Activated gamma-delta T cell (primary cell): ENCODE measurements around the gene PROSER3.
"Not testable (repeated sequence)": the region's sequence is repeated elsewhere in the genome, so short reads cannot be mapped to it uniquely, and the experiment has no call there.

Experiments
- DNase-seq: peaks from one replicate; lab custom pipeline; 2025; lab: John Stamatoyannopoulos, UW

Gene PROSER3

GRCh38 chr19:35722897-35723296, 35.1 kb upstream of the PROSER3 start:
- DNase-seq = no peak

GRCh38 chr19:35723671-35724070, 34.3 kb upstream of the PROSER3 start:
- no peak for DNase-seq

- DNase-seq = not testable (repeated sequence)
These were observed 33.8 kb upstream of the PROSER3 start for GRCh38 chr19:35724132-35724531.

- DNase-seq = no peak
These were observed 33.4 kb upstream of the PROSER3 start for GRCh38 chr19:35724560-35724959.

GRCh38 chr19:35725216-35725861, 32.6 kb upstream of the PROSER3 start:
- no peak for DNase-seq

- DNase-seq = no peak
These were observed 30.7 kb upstream of the PROSER3 start for GRCh38 chr19:35727053-35727955.

- no peak for DNase-seq
These were observed 29.8 kb upstream of the PROSER3 start for GRCh38 chr19:35727956-35728706.

- DNase-seq = no peak
These were observed 29.0 kb upstream of the PROSER3 start for GRCh38 chr19:35729021-35729420.

- no peak for DNase-seq
These were observed 28.2 kb upstream of the PROSER3 start for GRCh38 chr19:35729763-35730162.

GRCh38 chr19:35730326-35730725, 27.6 kb upstream of the PROSER3 start:
- no peak for DNase-seq

GRCh38 chr19:35731353-35731752, 26.6 kb upstream of the PROSER3 start:
- DNase-seq = no peak

GRCh38 chr19:35731779-35732405, 26.1 kb upstream of the PROSER3 start:
- no peak for DNase-seq

GRCh38 chr19:35732540-35733179, 25.3 kb upstream of the PROSER3 start:
- DNase-seq = no peak

- DNase-seq = no peak
These were observed 24.5 kb upstream of the PROSER3 start for GRCh38 chr19:35733180-35734125.

GRCh38 chr19:35734273-35734672, 23.7 kb upstream of the PROSER3 start:
- DNase-seq = no peak

GRCh38 chr19:35734889-35735288, 23.1 kb upstream of the PROSER3 start:
- DNase-seq = no peak

GRCh38 chr19:35736913-35737886, 20.8 kb upstream of the PROSER3 start:
- DNase-seq = no peak

- no peak for DNase-seq
These were observed 19.7 kb upstream of the PROSER3 start for GRCh38 chr19:35738021-35738886.
